GM21619 (cell line): ENCODE measurements around the gene JRKL.
"Not testable (repeated sequence)": the region's sequence is repeated elsewhere in the genome, so short reads cannot be mapped to it uniquely, and the experiment has no call there.

Experiments used
- ATAC-seq: cut with Tn5 transposase; IDR thresholded peaks from one replicate; pipeline ENCODE4 v1.9.1; 2021; ENCODE audit not compliant: unreplicated experiment

Gene JRKL

GRCh38 chr11:96393753-96394348 is 4.0 kb downstream of the JRKL start:
- ATAC-seq: no peak

- ATAC-seq: no peak
These were observed 5.0 kb downstream of the JRKL start for GRCh38 chr11:96394773-96395172.

GRCh38 chr11:96396637-96397036 is 6.8 kb downstream of the JRKL start:
- no peak for ATAC-seq

- no peak for ATAC-seq
These were observed 8.1 kb downstream of the JRKL start for GRCh38 chr11:96397863-96398262.

GRCh38 chr11:96400697-96401096 is 10.9 kb downstream of the JRKL start:
- ATAC-seq: no peak

GRCh38 chr11:96411412-96411811 is 21.6 kb downstream of the JRKL start:
- not testable (repeated sequence) for ATAC-seq

- ATAC-seq: no peak
These were observed 23.1 kb downstream of the JRKL start for GRCh38 chr11:96412761-96413381.

GRCh38 chr11:96413408-96413807 is 23.6 kb downstream of the JRKL start:
- ATAC-seq: no peak

- no peak for ATAC-seq
These were observed 34.9 kb downstream of the JRKL start for GRCh38 chr11:96424693-96425092.

GRCh38 chr11:96430668-96431067 is 40.9 kb downstream of the JRKL start:
- ATAC-seq: no peak

GRCh38 chr11:96432654-96433053 is 42.8 kb downstream of the JRKL start:
- not testable (repeated sequence) for ATAC-seq
